ENCODE measurements around the gene NYAP2.

NYAP2 gene

DNA sequence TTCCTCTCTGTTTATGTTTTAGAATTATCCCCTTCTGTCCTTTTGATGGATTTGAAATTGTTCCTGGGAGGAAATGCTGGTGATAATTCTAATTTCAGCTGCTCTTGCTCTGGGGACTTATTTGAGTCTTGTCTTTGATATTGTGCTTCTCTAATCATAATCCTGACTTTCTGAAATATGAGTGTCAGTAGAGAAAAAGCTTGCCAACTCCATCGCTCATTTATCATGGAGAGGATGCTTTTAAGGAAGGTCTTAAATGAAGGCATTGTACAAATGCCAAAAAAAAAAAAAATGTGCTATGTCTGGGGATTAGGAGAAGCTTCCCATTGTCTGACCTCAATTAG is 159.5 kb downstream of the NYAP2 start:
- DNase-seq (ENCODE audit: low spot score): no peak

DNA sequence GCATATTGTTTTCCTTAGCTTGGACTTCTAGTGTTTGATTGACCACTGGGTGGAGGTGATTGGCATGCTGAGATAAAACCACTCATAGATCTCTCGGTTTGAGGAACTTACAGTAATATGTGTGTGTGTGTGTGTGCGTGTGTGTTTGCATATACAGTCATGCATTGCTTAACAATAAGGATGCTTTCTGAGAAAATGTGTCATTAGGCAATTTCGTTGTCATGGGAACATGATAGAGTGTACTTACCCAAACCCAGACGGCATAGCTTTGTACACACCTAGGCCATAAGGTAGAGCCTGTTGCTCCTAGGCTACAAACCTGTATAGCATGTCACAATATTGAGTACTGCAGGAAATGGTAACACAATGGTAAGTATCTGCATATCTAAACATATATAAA is 167.3 kb downstream of the NYAP2 start:
- DNase-seq (ENCODE audit: low spot score): peak; percentile 3

DNA sequence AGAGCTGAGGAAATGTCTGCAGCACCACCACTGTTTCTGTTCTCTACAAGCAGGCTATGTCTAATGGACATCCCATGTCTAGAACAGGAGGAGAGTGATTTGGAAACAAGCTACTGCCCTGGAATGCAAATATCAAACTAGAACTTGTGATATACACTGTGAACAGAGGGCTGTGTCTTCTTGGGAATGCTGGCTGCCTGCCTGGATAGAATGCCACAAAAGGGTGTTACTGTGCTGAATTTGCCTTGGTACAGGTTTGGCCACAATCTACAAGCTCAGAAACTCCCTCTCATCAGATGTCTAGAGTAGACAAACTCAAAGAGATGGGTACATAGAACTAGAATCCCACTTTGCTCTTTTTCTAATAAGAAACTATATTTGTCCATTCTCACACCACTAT is 170.5 kb downstream of the NYAP2 start:
- no peak for DNase-seq (ENCODE audit: low spot score)

DNA sequence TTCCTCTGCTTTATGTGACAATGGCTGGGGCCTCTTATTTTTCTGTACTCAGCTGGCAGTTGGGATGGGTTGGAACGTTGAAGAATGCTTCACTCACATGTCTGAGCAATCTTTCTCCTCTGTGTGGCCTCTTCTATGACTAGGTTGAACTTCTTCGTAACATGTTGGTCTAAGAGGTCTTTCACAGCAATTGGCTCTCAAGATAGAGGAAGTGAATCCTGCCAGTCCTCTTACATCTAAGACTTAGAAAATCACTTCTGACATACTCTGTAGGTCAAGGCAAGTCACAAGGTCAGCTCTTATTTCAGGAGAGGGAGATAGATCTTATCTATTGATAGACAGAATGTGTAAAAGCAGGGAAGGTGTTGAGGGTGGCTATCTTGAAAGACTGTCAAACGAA is 174.1 kb downstream of the NYAP2 start:
- no peak for DNase-seq (ENCODE audit: low spot score)

DNA sequence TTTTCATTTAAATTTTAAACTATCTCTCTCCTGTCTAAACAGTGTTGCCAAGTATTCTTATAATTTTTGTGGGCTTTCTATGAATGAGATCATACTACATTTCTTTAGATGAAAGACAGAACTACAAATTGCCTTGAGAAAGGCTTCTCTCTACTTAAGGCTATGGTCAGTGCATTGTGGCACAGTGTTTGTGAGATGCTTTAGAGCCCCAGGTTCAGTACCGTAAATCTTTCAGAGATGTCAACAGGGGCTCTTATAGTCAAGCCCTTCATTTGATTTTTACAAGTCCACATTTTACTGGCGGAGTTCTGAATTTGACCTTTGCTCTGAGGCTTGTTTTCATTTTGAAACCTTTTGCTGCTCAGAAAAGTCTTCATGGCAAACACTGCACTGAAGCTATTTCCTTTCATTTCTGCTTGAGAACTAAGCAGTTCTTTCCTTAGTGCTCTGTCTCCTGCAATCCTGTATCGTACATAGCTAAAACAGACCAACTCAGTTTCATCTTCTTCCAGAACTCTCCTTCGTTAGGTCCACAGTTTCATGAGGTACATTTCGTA is 175.2 kb downstream of the NYAP2 start:
- no peak for DNase-seq (ENCODE audit: low spot score)

DNA sequence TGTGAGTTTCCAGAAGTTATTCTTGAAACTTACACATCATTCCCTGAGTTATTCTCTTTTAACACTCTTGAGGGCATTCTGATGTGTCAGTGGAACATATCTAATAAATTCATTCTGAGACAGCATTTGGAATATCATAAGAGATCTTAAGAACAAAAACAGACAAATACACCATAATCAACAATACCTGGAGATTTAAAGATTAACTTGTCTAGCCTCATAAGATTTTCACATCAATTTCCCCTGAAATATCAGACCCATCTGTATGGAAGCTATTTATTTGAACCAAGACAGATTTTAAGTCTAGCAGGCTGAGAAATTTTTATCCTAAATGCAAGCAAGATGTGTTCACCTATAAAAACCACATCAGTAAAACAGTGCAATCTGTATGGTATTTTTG is 181.6 kb downstream of the NYAP2 start:
- no peak for DNase-seq (ENCODE audit: low spot score)

DNA sequence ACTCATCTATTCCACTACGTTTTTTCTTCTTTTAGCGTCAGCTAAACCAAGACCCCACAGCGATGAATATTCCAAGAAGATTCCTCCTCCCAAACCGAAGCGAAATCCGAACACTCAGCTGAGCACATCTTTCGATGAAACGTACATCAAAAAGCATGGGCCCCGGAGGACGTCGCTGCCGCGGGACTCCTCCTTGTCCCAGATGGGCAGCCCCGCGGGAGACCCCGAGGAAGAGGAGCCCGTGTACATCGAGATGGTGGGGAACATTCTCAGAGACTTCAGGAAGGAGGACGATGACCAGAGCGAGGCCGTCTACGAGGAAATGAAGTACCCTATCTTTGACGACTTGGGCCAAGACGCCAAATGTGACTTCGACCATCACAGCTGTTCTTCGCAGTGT is 182.4 kb downstream of the NYAP2 start:
- DNase-seq (ENCODE audit: low spot score): no peak

DNA sequence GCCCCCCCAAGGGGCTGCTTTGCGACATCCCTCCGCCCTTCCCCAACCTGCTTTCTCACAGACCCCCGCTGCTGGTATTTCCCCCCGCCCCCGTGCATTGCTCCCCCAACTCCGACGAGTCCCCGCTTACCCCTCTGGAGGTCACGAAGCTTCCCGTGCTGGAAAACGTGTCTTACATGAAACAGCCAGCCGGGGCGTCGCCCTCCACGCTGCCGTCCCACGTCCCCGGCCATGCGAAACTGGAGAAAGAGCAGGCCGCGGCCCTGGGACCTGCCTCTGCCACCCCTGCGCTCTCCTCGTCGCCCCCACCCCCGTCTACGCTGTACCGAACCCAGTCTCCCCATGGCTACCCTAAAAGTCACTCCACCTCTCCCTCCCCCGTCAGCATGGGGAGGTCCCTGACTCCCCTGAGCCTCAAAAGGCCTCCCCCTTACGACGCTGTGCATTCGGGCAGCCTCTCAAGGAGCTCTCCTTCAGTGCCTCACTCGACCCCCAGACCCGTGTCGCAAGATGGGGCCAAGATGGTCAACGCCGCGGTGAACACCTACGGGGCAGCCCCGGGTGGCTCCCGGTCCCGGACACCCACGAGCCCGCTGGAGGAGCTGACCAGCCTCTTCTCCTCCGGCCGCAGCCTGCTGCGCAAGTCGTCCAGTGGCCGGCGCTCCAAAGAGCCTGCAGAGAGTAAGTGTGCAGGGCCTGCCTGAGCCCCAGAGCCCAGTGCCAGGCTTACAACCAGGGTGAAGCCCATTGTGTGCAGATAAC is 183.0 kb downstream of the NYAP2 start:
- no peak for DNase-seq (ENCODE audit: low spot score)

DNA sequence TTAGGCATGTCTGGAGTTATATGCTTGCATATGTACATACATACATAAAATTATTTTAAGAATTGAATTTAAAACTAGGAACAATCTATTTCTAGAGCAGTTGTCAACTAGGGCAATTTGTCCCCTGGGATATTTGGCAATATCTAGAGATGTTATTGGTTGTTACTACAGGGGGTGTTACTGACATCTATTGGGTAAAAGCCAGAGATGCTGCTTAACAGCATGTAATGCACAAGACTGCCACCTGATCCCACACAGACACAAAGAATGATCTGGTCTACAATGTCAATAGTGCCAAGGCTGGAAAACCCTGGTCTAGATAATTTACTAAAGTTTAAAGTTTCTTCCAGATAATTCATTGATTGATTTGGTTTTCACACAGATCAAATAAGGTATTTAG is 185.3 kb downstream of the NYAP2 start:
- no peak for DNase-seq (ENCODE audit: low spot score)

DNA sequence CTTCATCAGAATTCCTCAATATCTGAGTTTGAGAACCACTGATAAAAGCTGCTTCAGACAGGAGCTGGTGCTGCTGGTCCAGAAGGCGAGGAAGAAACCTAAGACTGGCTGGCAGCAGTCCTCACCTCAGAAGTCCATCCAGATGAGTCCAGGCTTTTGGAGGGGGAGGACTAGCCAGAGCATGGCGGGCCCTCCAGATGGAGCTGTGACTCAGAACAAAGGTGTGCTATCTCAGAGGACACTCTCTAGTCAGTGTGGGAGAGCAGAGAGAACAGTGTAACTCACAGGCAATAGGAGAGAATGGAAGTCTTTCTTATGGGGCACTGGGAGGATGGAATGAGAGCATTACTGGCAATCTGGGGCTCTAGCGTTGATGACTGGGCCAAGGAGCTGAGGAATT is 191.4 kb downstream of the NYAP2 start:
- DNase-seq (ENCODE audit: low spot score): no peak

DNA sequence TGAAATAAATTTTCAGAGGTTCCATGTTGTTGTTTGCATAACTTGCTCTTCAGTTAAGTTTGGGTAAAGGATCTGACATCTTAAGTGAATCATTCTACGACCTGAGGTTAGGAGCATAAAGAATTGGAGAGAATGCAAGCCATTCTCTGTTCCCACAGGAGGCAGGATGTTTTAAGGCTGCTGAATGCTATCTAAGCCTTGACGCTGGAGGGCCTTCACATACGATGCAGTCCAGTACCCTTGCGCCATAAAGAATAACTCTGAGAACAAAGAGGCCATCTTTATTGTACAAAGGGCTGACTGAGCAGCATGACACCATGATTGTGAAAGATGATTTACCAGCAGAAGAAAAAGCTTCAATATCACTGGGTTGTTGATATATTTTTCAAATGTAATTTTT is 198.4 kb downstream of the NYAP2 start:
- DNase-seq (ENCODE audit: low spot score): no peak

DNA sequence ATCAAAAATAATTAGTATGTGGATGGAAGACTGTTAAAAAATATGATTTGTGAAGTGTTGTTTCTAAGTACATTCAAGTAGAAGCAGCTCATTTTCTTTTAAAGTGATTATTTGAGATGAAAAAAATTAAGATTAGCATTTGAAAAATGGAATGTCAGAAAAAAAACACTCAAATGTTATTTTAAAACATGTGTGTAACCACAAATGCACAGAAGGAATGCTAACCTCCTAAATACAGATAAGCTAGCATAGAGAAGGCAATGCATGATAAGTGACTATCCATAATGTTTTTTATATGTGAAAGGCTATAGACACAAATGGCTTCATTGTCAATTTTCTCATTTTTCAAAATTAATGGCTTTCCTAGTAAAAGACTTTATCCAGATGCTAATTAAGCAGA is 198.9 kb downstream of the NYAP2 start:
- DNase-seq (ENCODE audit: low spot score): no peak

DNA sequence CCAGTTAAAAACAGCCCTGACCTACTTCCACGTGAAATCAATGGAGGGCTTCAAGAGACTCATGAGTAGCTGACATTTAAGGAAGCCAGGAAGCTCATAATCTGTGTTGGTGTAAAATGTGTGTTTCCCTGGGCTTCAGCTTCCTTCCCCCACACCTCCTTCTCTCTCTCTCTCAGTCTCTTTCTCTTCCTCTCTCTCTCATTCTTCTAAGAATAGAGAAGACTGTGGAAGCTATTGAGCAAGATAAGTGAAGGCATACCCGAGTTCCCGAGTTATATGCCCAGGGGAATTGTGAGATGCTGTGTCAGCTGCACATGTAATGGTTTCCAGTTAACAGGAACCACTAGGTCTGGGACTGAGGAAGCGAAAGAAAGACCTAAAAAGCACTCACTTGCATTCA is 199.4 kb downstream of the NYAP2 start:
- no peak for DNase-seq (ENCODE audit: low spot score)

DNA sequence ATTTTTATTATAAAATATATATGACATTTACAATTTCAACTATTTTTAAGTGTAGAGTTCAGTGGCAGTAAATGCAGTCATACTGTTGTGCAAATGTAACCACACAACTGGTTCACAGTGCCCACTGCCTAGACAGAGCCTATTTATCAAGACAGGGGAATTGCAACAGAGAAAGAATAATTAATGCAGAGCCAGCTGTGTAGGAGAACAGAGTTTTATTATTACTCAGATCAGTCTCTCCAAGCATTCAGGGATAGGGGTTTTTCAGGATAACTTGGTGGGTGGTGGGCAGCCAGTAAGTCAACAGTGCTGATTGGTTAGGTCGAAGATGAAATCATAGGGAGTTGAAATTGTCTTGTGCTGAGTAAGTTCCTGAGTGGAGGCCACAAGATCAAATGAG is 200.3 kb downstream of the NYAP2 start:
- no peak for DNase-seq (ENCODE audit: low spot score)

DNA sequence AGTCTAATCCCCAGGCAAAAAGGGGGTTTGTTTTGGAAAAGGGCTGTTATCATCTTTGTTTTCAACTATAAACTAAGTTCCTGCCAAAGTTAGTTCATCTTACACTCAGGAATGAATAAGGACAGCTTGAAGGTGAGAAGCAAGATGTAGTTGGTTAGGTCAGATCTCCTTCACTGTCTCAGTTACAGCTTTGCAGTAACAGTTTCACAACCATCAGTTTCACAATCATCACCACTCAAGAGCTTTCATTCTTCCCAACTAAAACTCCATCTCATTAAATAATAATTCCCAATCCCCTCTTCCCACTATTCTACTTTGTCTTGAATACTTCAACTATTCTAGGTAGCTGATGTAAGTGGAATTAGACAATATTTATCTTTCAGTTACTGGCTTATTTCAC is 200.9 kb downstream of the NYAP2 start:
- no peak for DNase-seq (ENCODE audit: low spot score)

DNA sequence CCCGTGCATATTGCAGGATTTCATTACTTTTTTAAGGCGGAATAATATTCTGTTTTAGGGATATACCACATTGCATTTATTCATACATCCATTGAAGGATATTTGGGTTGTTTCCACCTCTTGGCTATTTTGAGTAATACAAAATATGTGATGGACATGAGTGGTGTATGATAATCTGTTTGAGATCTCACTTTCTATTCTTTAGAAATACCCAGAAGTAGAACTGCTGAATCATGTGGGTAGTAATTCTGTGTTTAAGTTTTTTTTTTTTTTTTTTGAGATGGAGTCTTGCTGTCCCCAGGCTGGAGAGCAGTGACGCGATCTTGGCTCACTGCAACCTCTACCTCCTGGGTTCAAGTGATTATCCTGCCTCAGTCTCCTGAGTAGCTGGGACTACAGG is 201.4 kb downstream of the NYAP2 start:
- DNase-seq (ENCODE audit: low spot score): no peak

DNA sequence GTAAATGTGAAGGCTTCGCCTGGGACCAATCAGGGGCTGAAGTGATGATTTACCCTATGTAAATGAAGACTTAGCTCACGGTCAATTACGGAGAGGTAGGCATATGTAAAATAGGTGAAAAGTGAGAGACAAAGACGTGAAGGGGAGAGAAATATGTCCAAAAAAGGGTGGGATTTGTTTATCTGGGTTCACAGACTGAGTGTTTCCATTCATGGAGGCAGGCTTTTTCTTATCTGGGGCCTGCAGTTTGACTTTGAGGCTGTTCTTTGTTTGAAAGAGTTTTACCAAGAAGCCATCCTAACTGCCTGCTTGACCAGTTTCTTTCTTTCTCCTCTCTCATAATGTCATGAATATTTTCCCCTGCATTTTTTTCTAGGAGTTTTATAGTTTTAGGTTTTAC is 202.7 kb downstream of the NYAP2 start:
- DNase-seq (ENCODE audit: low spot score): no peak

DNA sequence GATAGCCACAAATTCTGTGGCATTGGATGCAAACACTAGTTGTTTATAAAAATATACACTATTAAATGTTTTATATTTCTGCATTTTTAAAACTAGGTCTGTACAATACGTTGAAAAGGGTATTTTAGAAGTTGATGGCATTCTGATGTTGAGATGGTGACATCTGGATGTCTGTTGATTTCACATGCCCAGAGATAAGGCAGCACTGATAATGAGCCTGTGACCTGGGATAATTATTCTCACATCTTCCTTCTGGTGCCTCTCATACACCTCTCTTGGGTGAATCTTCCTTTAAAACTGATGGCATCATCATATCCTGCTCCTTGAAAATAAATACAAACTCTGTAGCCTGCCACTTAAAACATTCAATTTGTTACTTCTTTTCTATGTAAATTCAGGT is 208.6 kb downstream of the NYAP2 start:
- no peak for DNase-seq (ENCODE audit: low spot score)

DNA sequence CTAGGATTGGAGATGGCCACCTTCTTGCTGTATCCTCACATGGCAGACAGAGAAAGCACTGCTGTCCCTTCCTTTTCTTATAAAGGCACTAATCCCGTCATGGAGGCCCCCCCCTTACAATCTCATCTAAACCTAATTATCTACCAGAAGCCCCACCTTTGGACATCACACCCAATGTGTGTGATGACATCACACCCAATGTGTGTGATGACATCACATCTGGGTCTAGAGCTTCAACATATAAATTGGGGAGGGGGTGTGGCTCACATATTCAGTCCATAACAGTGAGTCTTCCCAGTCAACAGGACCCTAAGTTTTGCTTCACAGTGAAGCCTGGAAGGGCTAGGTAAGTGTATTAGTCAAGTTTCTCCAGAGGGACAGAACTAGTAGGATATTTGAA is 213.1 kb downstream of the NYAP2 start:
- no peak for DNase-seq (ENCODE audit: low spot score)

DNA sequence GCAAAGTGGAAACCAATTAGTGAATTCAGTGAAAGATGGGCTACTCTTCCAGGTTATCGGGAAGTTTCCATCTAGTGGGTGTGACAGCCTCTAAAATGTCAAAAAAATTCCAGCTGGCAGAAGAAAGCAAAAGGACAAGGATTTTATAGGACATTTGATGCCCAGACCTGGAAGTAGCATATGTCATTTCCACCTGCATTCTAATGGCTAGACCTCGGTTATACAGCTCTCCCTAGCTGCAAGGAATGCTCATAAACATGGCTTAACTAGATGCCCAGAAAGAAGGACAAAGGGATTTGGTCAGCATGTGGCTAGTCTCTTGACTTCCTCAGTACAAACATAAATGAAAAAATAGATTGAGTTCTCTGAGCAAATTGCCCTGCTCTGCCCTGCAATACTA is 215.4 kb downstream of the NYAP2 start:
- no peak for DNase-seq (ENCODE audit: low spot score)

DNA sequence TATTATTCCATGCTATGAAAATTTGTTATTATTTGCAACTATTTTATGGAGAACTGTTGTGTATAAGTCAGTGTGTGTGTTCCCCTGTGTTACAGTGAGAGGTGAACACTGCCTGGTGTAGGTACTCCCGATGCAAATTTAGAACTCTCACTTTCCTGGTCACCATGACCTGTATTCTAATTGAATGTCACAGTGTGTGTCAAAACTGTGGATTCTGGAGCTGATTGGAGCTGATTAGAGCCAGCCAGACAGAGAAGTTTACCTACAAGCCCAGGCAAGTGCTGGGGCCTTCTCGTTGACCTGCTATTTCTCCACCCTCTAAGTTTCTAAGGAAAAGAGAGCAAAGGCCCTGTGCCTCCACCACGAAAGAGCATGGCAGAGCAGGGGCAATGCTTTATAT is 216.0 kb downstream of the NYAP2 start:
- no peak for DNase-seq (ENCODE audit: low spot score)

DNA sequence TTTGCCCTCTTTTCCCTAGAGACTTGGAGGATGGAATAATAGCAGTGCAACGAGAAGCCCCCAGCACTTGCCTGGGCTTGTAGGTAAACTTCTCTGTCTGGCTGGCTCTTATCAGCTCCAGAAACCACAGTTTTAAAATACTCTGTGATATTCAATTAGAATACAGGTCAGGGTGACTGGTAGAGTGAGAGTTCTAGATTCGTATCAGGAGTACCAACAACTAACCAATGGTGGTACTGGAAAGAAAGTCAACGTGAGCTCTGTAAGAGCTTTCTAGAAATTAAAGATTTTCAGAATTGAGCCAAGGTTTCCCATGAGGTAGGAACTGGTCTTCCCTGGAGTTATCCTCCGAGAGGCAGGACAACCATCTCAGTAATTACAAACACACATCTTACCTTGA is 216.9 kb downstream of the NYAP2 start:
- DNase-seq (ENCODE audit: low spot score): no peak

DNA sequence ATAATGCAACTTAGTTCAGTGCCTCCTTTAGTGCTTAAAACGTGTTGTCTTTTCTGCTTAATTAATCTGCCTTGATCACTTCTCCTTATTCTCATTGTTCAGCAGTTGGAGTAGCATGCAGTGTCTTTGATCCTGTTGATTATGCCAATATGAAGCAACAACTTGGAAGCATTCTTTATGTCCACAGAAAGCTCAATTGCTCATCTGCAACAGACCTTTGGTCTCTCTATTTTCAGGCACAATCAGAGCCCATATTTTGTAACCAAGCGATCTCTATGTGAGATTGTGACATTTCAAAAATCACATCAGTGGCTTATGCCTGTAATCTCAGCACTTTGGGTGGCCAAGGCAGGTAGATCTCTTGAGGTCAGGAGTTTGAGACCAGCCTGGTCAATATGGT is 217.3 kb downstream of the NYAP2 start:
- DNase-seq (ENCODE audit: low spot score): no peak

DNA sequence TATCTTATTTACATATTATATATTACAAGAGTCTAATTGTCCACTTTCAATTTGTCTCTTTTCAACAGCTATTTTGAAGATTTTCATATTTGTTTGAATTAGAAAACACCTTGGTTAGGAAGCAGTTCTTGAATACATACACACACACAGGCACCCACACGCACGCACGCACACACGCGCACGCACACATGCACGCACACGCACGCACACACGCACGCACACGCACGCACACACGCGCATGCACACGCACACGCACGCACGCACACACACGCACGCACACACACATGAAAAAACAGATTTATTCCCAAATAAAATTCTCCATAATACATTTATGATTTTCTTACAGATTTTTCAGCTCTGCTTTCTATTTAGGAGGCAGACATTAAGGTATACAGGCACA is 220.7 kb downstream of the NYAP2 start:
- no peak for DNase-seq (ENCODE audit: low spot score)
